ENCODE results near the gene PEMT. TPM values are rescaled to one million over a fixed set of nuclear protein-coding genes. Genes with fewer than 3 reads are reported as not detected.

PEMT gene
- total and polyA plus RNA-seq, 2 donors (not counting 1 experiment from before 2014, with no cell fraction given) = 10.7 to 20.3 TPM

- H3K4me1 ChIP-seq (ENCODE audit: control insufficient read depth in 2 of 2, insufficient read depth in 2 of 2, low read length in 2 of 2) = no peaks in the 10 kb centered on the region
- no peaks in the 10 kb centered on the region for H4K20me1 ChIP-seq (ENCODE audit: control insufficient read depth, insufficient read depth, low read length, poor library complexity, severe bottlenecking)
- no peak overlapping the region for H3K9ac ChIP-seq (ENCODE audit: low read length)
- H3K79me2 ChIP-seq (ENCODE audit: control insufficient read depth, insufficient read depth, low read length) = no peaks in the 10 kb centered on the region
- Mint-ChIP-seq H3K4me1 (no peaks in the 10 kb centered on the region), H3K4me3 (no peak overlapping the region), H3K27ac (no peak overlapping the region), H3K27me3 (no peaks in the 10 kb centered on the region), H3K9me3 (ENCODE audit: insufficient read depth) (no peaks in the 10 kb centered on the region)
- intact Hi-C loops (cut with micrococcal nuclease) = loop anchor here (2.0 kb wide), 1 partner anchor 71 kb away; the partner anchor contains the start of gene RASD1
- no peaks in the 10 kb centered on the region for H3K36me3 ChIP-seq (replicated peaks in 1 of 2; ENCODE audit: control extremely low read depth in 1 of 2, control insufficient read depth in 1 of 2, extremely low read depth in 1 of 2, insufficient read depth in 2 of 2, low read length in 1 of 2)
- no peak overlapping the region for H3K4me3 ChIP-seq (ENCODE audit: control extremely low read depth in 1 of 5, extremely low read depth in 1 of 5, insufficient read depth in 1 of 5, low read depth in 2 of 5, low read length in 4 of 5)
- no peak overlapping the region for H3K4me2 ChIP-seq (replicated peaks; ENCODE audit: low read depth, low read length, poor library complexity, severe bottlenecking)
- WGBS (ENCODE audit: insufficient coverage) = 94% methylated on average over 7 of the region's 7 CpGs
- TF ChIP-seq EZH2 (IDR thresholded peaks at IDR 0.05; ENCODE audit: borderline replicate concordance, insufficient read depth, low read depth, low read length, poor library complexity, severe bottlenecking) = no peak
- TF ChIP-seq, protein P1, sequence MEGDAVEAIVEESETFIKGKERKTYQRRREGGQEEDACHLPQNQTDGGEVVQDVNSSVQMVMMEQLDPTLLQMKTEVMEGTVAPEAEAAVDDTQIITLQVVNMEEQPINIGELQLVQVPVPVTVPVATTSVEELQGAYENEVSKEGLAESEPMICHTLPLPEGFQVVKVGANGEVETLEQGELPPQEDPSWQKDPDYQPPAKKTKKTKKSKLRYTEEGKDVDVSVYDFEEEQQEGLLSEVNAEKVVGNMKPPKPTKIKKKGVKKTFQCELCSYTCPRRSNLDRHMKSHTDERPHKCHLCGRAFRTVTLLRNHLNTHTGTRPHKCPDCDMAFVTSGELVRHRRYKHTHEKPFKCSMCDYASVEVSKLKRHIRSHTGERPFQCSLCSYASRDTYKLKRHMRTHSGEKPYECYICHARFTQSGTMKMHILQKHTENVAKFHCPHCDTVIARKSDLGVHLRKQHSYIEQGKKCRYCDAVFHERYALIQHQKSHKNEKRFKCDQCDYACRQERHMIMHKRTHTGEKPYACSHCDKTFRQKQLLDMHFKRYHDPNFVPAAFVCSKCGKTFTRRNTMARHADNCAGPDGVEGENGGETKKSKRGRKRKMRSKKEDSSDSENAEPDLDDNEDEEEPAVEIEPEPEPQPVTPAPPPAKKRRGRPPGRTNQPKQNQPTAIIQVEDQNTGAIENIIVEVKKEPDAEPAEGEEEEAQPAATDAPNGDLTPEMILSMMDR (IDR thresholded peaks at IDR 0.05) = no peak
- DNase-seq = no peak
- H2AFZ ChIP-seq (ENCODE audit: insufficient read depth, low read depth, low read length, poor library complexity, severe bottlenecking) = no peak overlapping the region
- ChIA-PET CTCF (interaction anchor here (1.1 to 1.5 kb wide), 3 partner anchors 46 to 212 kb away, joined by 4 to 7 read pairs (median 4); no protein-coding TSS in a partner anchor), POLR2A (no interaction called here)
- H3K27me3 ChIP-seq (replicated peaks in 1 of 4; ENCODE audit: control extremely low read depth in 1 of 4, control insufficient read depth in 3 of 4, insufficient read depth in 4 of 4, low read length in 3 of 4) = no peaks in the 10 kb centered on the region
- no peak for ATAC-seq (ENCODE audit: low read depth)
- H3K27ac ChIP-seq (ENCODE audit: low read length in 2 of 2) = no peak overlapping the region
- no peaks in the 10 kb centered on the region for H3K9me3 ChIP-seq (ENCODE audit: control extremely low read depth in 1 of 3, control insufficient read depth in 2 of 3, insufficient read depth in 1 of 3, low read length in 2 of 3)
Observed at GRCh38 chr17:17567631-17568030, 23.9 kb downstream of the PEMT start.

GRCh38 chr17:17566896-17567513, 24.5 kb downstream of the PEMT start:
- Histone ChIP-seq H4K20me1 (ENCODE audit: control insufficient read depth, insufficient read depth, low read length, poor library complexity, severe bottlenecking) (no peaks in the 10 kb centered on the region), H3K79me2 (ENCODE audit: control insufficient read depth, insufficient read depth, low read length) (no peaks in the 10 kb centered on the region), H3K27ac (ENCODE audit: low read length in 2 of 2) (no peak overlapping the region), H3K27me3 (replicated peaks in 1 of 4; ENCODE audit: control extremely low read depth in 1 of 4, control insufficient read depth in 3 of 4, insufficient read depth in 4 of 4, low read length in 3 of 4) (no peaks in the 10 kb centered on the region), H3K4me3 (ENCODE audit: control extremely low read depth in 1 of 5, extremely low read depth in 1 of 5, insufficient read depth in 1 of 5, low read depth in 2 of 5, low read length in 4 of 5) (no peak overlapping the region), H3K4me2 (replicated peaks; ENCODE audit: low read depth, low read length, poor library complexity, severe bottlenecking) (no peak overlapping the region), H2AFZ (ENCODE audit: insufficient read depth, low read depth, low read length, poor library complexity, severe bottlenecking) (no peak overlapping the region), H3K9ac (ENCODE audit: low read length) (no peak overlapping the region), H3K4me1 (ENCODE audit: control insufficient read depth in 2 of 2, insufficient read depth in 2 of 2, low read length in 2 of 2) (no peaks in the 10 kb centered on the region), H3K36me3 (replicated peaks in 1 of 2; ENCODE audit: control extremely low read depth in 1 of 2, control insufficient read depth in 1 of 2, extremely low read depth in 1 of 2, insufficient read depth in 2 of 2, low read length in 1 of 2) (no peaks in the 10 kb centered on the region), H3K9me3 (ENCODE audit: control extremely low read depth in 1 of 3, control insufficient read depth in 2 of 3, insufficient read depth in 1 of 3, low read length in 2 of 3) (no peaks in the 10 kb centered on the region)
- Mint-ChIP-seq H3K4me1 (no peaks in the 10 kb centered on the region), H3K27me3 (no peaks in the 10 kb centered on the region), H3K4me3 (no peak overlapping the region), H3K27ac (no peak overlapping the region), H3K9me3 (ENCODE audit: insufficient read depth) (no peaks in the 10 kb centered on the region)
- WGBS (ENCODE audit: insufficient coverage) = 92% methylated on average over 11 of the region's 11 CpGs
- POLR2A ChIA-PET = no interaction called here
- CTCF ChIA-PET = no interaction called here
- no peak for ATAC-seq (ENCODE audit: low read depth)
- TF ChIP-seq EZH2 (IDR thresholded peaks at IDR 0.05; ENCODE audit: borderline replicate concordance, insufficient read depth, low read depth, low read length, poor library complexity, severe bottlenecking) = no peak
- TF ChIP-seq, protein P1 (IDR thresholded peaks at IDR 0.05) = no peak
- intact Hi-C loops (cut with micrococcal nuclease) = no loop called here
- no peak for DNase-seq
